C4-2B (cell line): ENCODE measurements around the gene AP4S1.

Source experiments
- H3K27ac ChIP-seq: fragments of 450-650 bp; 2 replicates; pipeline ENCODE4 v1.5.1; 2017
- CTCF ChIP-seq: fragments of 450-650 bp; conservative IDR thresholded peaks from 2 replicates; pipeline ENCODE4 v1.5.1; 2017; ENCODE audit warnings: mild to moderate bottlenecking
- ZFX ChIP-seq: fragments of 450-650 bp; IDR thresholded peaks from 2 replicates; pipeline ENCODE4 v1.6.1; 2017

The AP4S1 gene

GRCh38 chr14:31133133-31133532 is 107.7 kb downstream of the AP4S1 start:
- H3K27ac ChIP-seq, result no peak overlapping the region
- TF ChIP-seq CTCF, result no peak
- TF ChIP-seq ZFX, result no peak

- TF ChIP-seq ZFX, result no peak
- no peak for TF ChIP-seq CTCF
- no peak overlapping the region for H3K27ac ChIP-seq
Measured at GRCh38 chr14:31137214-31137889, 111.9 kb downstream of the AP4S1 start.

- TF ChIP-seq CTCF, result no peak
- TF ChIP-seq ZFX, result no peak
- H3K27ac ChIP-seq, result no peak overlapping the region
Measured at GRCh38 chr14:31138301-31138700, 112.9 kb downstream of the AP4S1 start.

GRCh38 chr14:31139301-31139847 is 113.9 kb downstream of the AP4S1 start:
- TF ChIP-seq ZFX, result no peak
- no peak overlapping the region for H3K27ac ChIP-seq

- TF ChIP-seq CTCF, result no peak
- H3K27ac ChIP-seq, result no peak overlapping the region
Measured at GRCh38 chr14:31142455-31143087, 117.1 kb downstream of the AP4S1 start.
